NCI-H2107 (cell line): ENCODE results near the gene SEL1L3.
"Not testable (repeated sequence)": the region's sequence is repeated elsewhere in the genome, so short reads cannot be mapped to it uniquely, and the experiment has no call there.

ENCODE experiments used
- DNase-seq: peaks from one replicate; lab custom pipeline; 2025; lab: John Stamatoyannopoulos, UW

The SEL1L3 gene

DNA sequence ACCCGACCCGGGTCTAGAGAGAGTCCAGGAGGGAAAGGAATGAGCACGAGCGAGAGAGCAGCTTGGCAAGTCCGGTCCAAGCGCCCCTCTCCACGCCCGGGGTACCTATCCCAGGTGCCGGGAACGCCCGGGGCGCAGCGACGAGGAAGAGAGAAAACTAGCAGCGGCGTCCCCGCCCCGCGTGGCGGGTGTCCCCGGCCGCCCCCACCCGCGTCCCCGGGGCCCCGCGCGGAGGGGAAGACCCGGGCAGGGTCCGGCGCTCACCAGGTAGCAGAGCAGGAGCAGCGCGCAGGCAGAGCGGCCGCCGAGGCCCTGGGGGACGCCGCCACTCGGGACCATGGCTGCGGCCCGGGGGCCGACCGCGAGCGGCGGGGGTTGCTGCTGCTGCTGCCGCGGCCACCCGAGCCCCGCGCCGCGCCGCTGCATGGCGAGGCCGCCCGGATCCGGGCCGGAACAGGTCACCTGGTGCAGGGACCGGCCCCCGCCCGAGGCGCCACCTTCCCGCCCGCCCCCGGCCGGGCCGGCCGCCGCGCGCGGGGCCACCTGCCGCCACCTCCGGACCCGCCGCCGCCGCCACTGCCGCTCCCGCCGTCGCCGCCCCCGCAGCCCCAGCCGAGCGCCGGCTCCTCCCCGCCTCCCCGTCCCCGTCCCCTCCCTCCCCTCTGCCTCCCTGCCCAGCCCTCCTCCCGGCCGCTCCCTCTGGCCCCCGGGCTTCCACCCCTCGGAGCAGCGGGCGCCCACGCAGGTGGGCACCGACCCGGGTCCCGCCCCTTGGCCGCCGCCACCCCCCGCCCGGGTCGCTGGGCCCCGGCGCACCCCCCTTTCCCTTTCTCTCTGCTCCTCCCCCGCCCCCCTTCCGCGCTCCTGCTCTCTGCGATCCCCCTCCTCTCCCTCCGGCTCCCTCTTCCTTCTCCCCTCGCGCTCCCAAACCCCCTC is at the start of gene SEL1L3:
SEL1L3 (minus strand) TSS at position 578 of the 936 bp plus-strand sequence; CDS start at position 426, 152 bp downstream.
- DNase-seq, result no peak

DNA sequence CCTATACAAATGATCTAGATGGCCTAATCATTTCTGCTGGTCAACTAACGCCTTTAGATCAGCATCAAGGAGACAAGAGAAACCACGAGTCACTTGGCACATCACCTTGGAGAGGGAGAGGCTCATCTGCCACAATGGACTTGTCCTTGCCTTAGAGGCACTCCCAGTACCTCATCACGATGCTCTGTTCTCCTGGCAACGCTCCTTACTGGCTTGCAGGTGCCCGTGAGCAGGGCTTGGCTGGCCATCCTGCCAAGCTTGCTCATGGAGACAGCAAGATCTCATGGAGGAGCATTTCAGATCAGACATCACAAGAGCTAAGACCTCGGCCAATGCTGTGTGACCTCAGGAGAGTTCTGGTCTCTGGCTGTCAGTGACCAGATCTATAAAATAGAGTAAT is 48.6 kb upstream of the SEL1L3 start:
- no peak for DNase-seq

DNA sequence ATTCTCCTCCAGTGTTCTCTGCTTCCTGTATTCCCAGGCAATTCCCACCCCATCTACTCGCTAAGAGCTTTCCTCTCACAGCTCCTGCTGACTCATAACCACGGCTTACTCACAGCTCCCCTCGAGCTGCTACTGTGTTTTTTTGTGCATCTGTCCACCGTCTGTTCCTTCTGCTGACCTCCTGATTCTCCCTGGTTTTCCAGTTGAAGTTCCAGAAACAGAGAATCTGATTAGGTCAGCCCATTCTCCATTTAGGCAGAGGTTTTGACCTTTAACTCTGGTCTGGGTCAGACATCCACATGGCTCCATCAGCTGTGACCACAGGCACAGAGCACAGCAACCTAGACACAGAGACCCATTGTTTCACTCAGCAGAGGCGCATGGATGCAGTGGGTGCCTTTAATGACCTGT is 45.7 kb upstream of the SEL1L3 start:
- no peak for DNase-seq

DNA sequence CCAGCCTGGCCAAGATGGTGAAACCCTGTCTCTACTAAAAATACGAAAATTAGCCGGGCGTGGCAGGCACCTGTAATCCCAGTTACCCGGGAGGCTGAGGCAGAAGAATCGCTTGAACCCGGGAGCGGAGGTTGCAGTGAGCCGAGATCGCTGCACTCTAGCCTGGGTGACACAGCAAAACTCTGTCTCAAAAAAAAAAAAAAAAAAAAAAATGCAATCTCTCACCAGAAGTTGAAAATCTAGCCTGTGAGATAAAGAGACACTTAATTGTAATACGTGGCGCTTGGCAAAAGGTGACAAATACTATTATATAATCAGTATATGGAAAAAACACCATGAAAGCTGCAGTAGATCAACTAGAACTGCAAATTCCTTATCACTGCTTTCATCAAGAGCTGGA is 43.3 kb upstream of the SEL1L3 start:
- not testable (repeated sequence) for DNase-seq

DNA sequence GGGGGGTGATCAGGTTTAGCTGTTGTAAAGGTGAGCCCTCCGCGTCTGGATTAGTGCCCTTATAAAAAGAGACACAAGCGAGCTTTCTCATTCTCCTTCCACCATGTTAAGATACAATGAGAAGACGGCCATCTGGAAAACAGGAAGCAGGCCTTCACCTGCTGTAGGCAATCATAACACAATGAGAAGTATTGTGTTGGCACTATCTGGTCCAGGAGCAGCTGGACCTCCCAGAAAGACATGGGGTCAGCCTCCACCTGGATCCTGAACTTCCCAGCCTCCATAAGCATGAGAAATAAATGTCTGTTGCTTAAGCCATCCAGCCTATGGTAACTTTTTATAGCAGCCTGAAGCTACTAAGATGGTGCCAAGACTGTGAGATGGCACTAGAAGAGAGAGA is 42.6 kb upstream of the SEL1L3 start:
- DNase-seq, result no peak

DNA sequence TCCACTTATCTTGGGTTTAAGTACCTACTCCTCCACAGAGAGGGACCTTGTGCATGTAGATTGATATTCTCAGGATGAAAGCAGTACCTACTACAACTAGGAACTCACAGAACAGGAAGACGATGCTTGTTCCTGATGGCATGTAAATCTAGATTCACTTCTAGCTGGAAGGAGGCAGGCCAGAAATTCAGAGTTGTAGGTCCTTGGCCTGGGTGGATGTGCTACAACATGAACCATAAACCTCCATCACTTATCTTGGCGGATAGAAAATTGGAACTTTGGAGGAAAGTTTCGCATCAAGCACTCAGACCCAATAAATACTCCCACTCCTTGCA is 41.9 kb upstream of the SEL1L3 start:
- no peak for DNase-seq

DNA sequence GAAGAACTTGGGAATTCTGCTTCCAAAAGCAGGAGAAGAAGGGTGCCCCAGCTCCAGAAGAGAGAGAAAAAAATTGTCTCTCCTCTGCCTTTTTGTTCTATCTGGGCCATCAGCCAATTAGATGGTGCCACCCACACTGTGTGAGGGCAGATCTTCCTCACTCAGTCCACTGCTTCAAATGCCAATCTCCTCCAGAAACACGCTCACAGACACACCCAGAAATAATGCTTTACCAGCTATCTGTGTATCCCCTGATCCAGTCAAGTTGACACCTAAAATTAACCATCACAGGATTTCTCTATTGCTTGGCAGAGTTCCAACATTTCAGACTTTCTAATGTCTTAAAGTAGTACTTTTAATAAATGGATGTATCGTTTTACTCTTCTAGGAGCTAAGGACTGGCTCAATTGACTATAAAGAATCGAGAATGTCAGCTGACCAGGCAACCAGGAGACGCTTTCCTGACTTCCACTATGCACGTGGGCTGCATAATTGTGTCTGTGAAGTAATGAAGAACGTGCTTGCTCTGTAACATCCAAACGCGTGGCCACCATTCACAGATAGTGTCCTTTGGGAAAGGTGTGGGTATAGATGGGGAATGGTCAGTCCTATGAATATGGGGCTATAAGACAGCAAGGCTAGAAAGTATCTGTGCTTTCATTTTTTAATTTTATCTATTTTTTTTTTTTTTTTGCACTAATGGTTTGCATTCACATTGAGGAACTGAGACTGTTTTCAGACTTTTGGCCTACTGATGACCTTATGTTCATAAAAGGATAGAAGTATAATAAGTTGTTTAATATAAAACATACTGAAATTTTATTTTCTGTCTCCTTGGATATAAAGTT is 41.3 kb upstream of the SEL1L3 start:
- no peak for DNase-seq

DNA sequence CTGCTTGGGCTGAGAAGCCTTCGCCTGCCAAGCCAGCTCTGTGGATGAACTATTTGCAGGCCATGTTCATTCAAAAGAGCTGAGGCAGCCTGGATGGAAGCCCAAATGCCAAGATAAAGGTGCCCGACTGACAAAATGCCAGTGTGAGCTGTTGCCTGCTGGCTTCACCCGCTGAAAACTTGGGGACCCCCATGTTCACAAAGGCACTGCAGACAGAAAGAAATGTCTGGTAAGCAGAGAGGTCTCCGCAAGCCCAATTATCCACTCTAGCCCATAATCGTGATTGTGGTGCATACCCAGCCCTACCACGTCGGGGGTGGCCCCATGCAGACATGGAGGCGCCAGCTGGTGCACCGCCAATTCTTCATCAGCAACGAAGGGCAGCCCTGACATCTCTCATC is 38.2 kb upstream of the SEL1L3 start:
- no peak for DNase-seq

DNA sequence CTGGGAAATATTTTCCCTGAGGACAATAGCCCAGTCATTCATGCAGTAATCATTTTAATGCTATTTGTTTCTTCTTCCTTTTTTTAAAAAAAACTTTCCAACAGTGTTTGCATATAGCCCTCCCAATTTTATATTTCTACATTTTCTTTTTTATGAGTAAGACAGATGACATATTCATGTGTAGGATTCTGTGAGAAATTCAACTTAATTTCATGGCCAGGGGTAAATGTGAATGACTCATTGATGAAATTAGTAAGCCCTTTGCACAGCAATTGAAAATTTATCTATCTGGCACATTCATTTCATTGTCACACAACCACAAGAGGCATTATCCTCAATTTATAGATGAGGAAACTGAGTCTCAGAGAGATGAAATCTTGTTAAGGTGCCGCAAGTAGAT is 37.5 kb upstream of the SEL1L3 start:
- DNase-seq, result no peak

DNA sequence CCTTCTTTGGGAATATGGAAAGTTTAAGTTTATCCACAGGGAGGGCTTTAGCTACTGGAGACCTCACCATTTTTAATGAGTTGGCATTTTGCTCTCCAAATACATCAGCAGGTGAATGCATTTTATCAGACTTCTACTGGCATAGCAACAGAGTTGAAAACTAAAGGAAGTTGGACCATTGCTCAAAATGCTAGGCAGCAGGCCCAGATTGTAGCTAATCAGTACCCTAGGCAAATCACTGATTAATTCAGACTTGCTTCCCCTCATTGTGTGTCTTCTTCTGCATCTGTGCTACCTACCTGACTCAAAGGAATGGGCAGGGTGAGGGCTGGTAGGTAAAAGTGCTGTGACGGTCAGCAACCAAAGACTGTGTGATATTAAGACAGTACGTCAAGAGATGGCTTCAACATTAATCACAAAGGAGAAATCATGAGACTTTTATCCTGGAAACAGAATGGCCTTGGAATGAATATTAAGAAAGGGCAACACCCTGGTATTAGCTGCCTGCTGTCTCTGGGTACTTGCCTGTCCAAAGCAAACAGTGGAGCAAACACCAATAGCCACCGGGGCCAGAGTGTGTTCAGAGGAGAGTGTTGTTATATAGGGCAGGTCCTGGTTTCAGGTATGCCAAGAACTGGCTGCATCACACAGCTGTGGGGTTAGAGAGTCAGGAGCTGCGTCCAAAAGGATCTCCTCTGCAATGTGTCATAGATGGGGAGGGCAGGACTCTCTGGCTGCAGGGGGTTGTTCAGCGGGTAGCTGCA is 34.2 kb upstream of the SEL1L3 start:
- DNase-seq, result no peak

DNA sequence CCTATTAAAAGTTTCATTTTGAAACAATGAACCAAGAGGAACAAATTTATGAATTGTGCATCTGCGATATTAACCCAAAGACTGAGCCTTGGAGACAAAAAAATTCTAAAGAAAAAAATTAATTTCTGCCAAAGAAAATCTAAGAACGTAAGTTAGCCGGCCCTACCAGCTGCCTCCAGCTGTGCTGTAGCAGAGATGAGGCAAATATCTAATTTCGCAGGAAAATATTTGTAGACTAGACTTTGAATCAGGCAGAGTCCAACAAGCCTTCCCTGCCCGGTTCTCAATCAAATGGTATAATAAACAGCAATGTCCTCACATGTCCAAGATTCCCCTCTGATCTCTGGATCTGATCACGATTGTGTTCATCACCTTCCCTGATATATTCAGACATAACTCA is 30.0 kb upstream of the SEL1L3 start:
- no peak for DNase-seq

DNA sequence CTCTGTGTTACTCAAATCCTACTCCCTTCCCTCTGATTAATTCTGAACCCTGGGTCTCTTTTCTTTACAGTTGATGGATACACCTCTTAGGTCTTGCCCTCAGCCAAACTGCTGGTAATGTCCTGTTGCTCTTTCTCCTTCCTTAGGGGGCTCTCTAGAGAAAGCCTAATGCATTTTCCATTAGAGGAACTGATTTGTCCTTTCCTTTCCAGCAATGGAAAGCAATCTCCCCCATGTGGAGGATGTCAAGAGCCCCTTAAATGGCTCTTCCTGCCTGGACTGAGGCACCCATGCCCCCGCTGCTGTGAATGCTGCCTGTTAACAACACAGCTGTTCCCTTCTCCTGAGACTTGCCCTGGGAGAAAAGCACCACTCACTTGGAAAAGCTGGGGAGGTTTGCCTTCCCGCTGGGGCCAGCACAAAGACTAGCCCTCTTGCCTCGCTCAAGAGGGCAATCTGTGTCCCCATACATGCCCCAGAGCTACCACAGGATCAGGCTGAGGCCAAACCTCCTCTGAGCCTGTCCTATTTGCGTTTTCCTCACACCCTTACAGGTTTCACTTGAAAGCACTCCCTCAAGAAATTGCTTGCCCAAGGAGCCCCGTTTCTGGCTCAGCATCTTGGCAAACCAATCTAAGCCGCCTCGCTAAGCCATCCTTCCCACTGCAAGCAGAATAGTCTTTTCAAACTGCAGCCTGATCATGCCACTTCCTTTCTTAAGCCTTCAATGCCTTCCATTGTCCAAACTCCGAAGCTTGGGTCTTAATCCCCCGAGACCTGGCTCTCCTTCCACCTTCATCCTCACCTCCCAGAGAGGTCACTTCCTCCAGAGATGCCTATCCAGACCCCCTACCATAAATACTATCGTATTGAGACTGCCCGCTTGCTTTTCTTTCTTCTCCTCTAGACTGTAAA is 28.0 kb upstream of the SEL1L3 start:
- DNase-seq, result no peak

DNA sequence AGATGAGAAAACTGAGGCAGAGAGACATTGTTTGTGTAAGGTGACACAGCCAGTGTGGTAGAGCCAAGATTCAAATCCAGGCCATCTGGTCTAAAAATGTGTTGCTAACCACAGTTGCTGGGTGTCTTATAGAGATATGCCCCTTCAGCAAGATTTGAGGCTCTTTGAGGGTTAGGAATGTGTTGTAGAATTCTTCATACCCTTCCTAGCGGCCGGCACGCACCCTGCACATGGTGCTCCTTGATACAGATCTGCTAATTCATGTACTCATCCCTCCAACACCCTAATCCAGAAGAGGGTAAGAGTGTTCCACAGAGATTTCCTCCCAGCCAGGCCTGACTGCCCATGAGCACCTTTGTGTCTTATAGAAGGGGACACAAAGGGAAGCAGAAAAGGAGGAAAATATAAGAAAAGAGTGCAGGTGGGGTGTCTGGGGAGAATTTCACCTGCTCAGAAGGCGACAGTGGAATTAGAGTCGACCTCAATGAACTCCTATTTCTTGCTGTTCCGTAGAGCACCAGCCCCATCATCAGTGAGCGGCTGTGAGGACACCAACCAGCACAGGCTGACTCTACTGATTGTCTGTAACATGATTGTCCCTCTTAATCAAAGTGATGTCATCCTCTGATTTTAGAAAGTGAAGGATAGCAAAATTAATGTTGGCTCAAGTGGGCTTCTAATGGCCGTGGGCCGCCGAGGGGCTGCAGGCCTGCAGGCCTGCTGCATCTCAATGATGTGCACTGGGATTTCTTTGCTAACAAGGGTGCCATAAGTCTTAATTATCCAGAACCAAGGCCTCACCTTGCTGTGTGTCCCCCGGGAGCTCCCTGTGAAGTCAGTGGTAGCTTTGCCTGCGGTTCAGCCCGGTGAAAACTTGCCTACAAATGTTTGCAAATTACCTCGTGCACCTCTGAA is 27.1 kb upstream of the SEL1L3 start:
- peak; percentile 27 for DNase-seq

DNA sequence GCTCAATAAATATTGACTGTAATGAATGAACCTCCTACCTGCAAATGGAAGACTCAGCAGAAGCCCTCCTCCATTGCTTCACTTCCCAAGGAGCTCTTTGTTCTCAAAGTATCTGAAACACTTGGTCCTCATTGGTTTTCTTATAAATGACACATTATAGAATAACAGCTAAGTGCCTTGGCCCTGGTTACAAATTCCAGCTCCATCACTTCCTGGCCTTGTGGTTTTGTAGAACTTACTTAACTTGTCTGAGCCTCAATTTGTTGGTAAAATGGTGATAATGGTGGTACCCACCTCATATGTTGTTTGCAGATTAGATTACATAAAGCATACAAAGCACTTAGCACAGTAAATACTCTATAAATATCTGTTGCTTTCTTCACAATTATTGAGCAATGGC is 26.0 kb upstream of the SEL1L3 start:
- no peak for DNase-seq

DNA sequence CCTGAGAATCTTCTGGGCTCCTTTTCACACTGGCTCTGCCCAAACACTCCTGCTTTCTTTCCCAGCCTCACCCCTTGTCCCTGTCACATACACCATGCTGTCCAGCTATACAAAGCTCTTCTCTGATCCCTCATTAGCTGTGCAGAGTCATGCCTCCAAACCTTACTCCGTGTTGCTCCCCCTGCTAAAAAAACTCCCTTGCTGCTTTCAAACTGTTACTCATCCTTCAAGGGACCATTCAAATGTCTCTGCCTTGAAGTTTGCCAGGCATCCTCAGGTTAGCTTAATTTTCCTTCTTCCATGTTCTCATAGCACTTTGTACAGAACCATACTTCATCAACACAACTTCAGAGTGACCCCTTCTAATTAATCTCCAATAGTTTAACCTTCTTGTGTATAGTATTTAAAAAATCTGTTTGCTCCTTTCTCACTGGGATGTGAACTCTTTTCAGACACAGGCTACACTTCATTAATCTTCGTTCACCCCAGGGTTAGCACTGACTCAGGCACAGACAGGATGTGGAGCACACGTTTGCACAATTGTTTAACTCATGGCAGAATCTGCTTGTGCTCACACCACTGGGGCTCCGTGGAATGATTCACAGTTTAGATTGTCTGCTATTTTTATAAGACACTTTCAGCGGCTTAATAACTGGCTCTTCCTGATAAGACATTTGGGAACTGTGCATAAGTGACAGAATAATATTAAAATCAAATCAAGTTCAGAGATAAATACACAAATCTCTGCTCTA is 21.4 kb upstream of the SEL1L3 start:
- no peak for DNase-seq

DNA sequence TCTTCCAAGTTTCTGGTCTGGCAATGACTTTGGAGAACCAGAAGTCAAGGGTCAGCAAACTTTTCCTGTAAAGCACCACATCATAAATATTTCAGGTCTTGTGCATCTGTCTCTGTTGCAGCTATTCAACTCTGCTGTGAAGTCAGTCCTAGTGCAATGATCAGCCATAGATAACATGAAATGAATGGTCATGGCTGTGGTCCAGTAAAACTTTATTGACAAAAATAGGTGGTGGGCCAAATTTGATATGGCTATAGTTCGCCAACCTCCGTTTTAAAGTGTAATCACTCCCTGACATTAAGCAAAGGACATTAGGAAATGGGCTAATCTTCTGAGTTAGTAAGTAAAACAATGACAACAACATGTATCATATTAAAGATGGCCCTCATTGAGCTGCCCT is 20.8 kb upstream of the SEL1L3 start:
- no peak for DNase-seq

DNA sequence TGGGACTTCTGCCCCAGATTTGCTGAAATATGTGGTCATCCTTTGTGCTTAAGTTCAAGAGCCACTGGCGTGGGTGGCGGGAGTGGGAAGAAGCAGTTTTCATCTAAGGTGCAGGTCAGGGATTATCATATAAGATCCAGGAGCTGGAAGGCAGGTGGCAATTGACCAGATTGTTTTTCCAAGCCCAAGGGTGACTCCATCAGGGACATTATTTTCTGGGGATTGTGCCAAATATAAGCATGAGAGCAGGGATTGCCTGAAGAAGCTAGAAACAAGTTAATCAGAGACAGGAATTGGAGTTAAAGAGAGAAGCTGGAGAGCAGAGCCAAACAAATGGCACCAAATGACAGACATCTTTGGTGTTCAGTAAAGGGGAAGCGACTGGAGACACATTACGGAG is 19.4 kb upstream of the SEL1L3 start:
- no peak for DNase-seq

DNA sequence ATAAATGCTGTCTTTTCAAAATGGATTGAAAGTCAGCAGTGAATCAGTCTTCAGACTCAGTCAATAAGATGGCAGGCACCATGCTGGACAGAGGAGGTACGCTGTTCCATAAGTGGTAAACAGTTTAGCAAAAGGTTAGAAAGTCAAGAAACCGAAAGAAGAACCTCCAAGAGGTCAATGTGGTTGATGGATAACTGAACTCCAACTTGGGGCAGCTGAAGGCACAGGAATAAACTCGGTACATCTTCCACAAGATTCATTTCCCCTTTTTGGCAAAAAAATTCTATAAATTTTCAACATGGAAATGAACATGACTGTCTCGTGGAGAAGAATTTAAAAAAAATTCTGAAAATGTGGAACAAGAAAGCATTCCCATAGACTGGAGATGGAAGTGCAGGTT is 18.4 kb upstream of the SEL1L3 start:
- DNase-seq, result no peak

DNA sequence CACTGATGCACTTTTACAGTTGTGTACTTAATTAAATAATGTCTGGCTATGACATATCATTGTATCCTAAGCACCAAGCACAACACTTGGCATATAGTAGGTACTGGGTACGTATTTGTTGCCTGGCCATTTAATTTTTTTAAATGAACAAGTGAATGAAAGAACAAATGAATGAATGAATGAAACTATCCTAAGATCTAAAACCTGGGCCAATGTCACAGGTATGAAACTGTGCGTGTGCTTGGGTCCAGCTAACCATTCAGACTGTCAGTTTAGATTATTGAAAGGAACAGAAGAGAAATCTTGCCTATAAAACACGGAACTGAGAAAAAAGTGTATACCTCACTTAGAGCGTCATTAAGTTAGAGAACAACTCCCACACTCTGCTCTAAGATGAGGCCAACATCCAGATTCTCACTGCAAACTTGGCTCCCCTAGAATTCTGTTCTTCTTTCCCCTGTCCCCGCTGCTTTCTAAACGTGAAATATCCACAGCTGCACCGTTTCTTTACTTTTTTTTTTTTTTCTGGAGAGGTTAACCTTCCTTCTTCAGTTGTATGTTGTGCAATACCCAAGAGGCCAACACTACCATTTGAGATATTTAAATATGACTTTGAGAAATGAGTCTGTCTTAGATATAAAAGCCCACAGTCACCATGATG is 17.3 kb upstream of the SEL1L3 start:
- DNase-seq, result no peak
